GM19452 (cell line): ENCODE results near the gene NPC2.
A peak's percentile ranks its signal among the peaks of the same experiment; 100 is the strongest.
"Not testable (repeated sequence)": the region's sequence is repeated elsewhere in the genome, so short reads cannot be mapped to it uniquely, and the experiment has no call there.

Experiments
- ATAC-seq: cut with Tn5 transposase; IDR thresholded peaks from one replicate; pipeline ENCODE4 v1.9.1; 2021; ENCODE audit not compliant: unreplicated experiment

NPC2 gene

DNA sequence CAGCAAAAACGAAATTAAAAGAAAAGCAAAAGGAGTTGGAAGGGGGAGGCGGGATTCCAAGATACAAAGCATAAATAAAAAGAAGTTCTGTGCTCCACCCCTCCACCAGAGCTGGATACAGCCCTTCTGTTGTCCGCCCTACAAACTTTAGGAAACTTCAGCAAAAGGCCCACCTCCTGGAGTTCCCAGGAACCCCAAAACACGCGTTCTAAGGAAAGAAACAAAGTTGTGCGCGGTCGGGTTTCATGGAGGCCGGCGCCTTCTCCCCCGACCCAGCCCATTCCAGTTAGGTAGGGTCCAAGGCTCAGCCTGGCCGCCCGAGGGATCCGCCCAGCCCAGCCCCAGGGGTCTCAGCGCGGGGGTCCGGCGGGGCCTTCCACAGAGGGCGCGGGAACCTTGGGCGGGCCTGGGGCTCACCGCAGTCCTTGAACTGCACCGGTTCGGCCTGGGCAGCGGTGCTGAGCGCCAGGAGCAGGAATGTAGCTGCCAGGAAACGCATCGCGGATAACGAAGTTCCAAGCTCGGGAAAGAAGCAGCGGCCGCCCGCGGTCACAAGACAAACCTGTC lies at the start of gene NPC2:
NPC2 (minus strand) TSS at position 530 of the 567 bp plus-strand sequence; CDS start at position 499, 31 bp downstream.
- ATAC-seq = peak; percentile 15

DNA sequence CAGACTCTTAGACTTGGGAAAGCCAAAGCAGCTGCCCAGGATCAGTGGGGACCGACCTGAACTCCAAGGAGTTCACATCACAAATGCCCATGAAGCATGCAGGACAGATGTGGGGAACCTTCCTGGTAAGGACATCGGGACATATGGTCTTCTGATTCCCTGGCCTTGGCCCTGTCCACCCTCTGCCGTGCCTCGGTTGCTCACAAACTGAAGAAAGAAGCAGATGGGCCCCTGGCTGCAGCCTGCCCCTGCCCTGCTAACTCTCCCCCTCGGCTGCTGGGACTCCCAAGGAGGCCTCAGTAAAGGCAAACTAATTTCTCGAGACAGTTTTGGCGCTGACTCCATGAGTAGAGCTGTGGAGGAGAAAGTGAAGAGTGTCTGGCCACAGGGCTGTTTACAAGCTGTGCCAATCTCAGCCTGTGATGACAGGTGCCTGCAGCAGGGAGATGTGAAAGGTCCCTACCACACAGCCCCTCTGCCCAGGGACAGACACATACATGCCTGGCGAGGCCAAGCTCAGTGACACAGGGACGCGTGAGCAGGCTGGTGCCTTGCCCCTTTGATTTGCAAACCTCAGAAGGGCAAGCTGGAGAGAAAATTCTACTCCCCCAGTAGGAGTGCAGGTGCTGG lies 49.1 kb upstream of the NPC2 start:
- ATAC-seq = no peak

DNA sequence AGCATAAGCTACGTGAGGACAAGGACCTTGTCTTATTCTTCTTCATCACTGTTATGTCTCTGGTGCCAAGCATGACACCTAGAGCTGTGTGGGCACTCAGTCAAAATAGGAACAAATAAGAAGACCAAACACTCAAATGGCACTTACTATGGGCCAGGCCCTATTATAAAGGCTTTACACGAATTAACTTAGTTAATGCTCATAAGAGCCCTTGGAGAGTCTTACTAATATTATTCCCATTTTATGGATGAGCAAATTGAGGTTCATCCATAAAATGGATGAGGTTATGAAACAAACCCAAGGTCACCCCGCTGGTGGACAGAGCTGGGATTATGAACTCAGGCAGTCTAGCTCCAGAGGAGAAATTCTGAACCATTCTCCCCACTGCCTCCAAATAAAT lies 48.1 kb upstream of the NPC2 start:
- ATAC-seq = no peak

DNA sequence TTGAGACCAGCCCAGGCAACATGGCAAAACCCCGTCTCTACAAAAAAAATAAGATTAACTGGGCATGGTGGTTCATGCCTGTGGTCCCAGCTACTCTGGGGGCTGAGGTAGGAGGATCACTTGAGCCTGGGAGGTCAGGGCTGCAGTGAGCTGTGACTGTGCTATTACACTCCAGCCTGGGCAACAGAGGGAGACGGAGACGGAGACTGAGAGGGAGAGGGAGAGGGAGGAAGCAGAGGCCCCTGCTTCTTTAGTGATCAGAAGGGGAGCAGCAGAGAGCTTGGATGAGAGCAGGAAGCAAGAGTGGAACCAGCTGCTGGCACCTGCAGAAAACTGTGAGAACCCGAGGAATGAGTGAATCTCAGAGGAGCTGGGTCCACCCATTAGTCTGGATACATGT lies 46.4 kb upstream of the NPC2 start:
- ATAC-seq = no peak

DNA sequence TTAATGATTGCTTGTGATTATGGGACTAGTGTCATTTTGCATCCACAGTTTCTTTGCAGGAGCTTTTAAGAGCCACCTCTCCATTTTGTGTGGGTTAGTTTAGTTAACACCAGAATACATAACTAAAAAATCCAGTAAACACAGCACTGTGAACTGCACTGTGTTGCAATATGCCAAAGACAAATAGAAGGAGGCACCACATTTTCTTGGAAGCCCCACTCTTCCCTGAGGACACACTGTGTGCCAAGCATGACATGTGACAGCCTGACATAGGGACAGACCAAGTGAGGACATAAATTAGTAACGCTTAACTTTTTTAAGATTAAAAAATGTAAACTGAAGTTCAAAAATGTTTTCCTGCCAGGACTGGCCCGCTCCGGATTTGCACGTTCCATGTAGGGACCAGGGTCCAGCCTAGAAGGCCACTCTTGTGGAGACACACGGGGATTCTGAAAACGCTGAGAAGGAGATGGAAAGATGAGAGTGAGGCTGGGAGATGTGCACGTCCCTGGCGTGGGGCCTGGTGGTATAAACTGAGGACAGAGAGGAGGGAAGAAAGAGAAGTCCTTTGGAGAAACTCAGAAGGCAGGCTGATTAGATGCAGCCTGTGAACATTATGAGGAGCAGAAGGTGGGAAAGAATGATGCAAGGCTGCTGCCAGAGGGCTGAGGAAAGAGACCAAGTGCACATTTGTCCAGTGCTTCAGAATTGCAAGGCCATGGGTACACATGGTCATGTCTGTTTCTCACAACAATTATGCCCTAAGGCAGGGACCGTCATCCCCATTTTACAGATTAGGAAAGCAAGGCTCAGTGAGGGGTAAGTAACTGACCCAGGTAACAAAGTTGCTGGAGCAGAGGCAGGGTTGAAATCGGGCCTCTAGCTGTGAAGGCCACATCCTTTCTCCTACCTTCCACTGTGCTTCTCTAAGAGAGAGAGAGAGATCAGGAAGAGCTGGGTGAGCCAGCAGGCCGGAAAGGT lies 45.6 kb upstream of the NPC2 start:
- ATAC-seq = no peak

DNA sequence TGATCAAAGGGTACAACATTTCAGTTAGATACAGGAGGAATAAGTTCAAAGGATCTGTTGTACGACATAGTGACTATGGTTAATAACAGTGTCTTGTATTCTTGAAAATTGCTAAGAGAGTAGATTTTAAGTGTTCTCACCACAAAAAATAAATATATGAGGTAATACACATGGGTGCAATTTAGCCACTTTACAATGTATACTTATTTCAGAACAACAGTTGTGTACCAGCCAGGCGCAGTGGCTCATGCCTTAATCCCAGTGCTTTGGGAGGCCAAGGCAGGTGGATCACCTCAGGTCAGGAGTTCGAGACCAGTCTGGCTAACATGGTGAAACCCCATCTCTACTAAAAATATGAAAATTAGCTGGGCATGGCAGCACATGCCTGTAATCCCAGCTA lies 43.2 kb upstream of the NPC2 start:
- not testable (repeated sequence) for ATAC-seq

DNA sequence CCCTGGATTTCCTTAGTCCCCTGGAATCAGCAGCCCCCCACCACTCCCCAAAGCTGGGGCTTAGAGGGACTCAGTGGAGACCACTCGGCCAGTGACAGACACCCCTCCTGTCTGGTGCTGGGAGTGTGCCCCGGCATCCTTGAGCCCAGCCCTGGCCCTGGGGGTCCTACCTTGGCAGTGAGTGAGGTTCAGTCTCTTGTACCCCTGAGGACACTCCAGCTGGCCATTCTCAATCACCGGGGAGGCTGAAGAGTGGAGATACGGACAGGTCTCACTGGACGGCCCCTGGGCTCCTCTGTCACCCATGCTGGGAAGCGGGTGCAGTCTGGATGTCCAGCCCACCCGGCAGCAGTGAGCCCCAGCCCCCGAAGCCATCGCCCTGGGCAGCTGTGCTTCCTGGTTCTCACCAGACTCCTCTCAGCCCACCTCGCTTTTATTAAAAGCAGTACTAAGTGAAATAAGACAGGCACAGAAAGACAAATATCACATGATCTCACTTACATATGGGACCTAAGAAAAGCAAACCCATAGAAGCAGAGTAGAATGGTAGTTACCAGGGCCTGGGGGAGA lies 42.7 kb upstream of the NPC2 start:
- ATAC-seq = no peak

DNA sequence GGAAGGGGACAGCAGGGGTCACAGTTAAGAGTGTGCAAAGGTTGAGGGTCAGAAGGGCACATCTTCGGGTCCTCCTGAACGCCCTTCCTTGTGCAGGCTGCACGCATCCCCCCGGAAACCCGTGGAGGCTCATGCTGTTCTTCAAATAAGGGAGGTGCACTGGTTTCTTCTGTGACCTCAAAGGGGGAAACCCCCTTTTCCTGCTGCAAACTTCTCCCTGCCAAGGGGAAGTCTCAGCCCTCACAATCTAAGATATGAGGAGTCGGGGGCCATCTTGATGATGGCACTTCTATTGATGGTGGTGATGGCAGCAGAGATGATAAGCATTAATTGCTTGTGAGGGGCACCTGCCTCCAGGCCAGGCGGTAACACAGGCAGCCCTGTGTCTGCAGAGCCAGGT lies 40.5 kb upstream of the NPC2 start:
- ATAC-seq = no peak

DNA sequence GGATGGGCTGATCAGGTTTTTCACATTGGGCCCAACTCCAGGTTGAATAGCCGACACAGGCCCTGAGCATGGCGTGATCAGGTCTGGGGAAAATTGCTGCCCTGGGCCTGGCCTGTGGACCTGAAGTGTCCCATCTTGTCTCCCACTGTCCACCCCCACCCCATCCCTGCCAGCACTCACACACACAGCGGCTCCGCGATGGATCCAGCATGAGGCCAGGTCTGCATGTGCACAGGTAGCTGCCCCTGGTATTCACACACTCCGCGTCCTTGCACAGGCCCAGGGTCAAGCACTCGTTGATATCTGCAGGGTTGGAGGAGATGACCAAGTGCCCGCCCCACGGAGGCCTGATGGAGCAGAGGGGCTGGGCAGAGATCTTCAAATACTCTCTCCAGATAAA lies 39.1 kb upstream of the NPC2 start:
- ATAC-seq = no peak

DNA sequence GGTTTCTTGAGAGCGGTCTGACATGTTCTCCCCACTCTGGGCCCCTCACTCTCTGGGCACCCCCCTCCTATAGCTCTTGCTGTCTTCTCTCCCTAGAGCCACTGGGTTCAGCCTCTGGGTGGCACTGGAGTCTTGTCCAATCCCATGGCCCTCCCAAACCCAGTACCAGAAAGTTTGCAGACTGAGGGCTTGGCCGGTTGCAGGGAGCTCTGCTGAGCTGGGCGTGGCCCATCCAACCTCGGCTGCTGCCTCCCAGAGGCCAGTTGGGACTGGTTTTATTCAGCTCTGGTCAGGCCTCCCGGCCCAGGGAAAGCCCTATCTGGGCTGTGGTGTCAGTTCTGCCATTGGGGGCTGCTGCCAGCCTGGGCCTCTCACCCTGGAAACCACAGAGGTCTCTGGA lies 38.4 kb upstream of the NPC2 start:
- no peak for ATAC-seq

DNA sequence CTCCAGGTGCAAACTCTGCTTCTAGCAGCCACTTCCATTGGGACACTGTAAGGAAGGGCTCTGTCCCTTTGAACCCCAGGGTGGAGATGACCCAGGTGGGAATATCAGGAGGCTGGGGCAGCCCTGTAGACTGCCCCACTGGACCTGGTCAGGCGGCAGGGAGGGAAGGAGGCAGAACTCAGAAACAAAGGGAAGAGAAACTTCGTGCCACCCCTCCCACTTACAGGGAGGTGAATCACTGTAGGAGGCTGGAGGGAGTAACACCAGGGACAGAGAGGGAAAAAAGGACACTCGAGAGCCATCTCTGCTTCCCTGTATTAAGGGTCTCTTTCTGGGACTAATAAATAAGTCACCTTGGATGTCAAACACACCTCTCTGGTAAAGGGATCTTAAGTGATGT lies 37.9 kb upstream of the NPC2 start:
- ATAC-seq = no peak

DNA sequence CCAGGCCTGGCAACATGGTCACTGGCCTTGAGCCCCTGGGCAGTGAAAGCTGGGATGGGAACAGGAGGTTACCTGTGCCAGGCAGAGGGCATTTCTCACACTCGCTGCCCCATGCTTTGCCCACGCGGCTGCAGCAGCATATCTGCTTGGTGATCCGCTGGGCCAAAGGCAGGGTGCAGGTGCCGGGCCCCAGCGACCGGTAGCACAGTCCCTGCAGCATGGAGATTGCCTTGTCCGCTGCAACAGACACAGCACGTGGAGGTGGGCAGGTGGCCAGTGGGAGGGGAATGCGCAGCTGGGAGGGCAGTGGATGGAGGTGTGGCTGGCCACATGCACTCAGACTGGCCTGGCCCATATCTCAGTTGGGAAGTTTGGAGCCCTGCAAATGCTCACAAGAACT lies 35.8 kb upstream of the NPC2 start:
- no peak for ATAC-seq

DNA sequence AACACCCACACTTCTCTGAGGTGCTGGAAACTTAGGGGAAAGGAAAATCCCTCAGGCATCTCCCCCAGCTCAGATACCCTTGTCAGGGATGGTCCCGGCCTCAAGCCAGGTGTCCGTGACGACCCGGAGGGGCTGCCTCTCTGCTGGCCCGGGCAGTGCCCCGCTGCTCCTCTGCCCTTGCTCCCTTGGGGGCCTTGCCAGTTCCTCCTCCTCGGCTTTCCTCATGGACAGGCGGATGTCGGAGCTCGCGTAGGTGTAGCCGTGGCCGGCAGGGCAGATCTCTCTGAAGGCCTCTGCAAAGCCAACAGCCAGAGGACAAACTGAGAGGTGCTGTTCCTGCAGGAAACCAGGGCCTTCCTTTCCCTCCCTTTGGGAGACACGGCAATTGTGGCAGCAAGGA lies 35.3 kb upstream of the NPC2 start:
- ATAC-seq = no peak

DNA sequence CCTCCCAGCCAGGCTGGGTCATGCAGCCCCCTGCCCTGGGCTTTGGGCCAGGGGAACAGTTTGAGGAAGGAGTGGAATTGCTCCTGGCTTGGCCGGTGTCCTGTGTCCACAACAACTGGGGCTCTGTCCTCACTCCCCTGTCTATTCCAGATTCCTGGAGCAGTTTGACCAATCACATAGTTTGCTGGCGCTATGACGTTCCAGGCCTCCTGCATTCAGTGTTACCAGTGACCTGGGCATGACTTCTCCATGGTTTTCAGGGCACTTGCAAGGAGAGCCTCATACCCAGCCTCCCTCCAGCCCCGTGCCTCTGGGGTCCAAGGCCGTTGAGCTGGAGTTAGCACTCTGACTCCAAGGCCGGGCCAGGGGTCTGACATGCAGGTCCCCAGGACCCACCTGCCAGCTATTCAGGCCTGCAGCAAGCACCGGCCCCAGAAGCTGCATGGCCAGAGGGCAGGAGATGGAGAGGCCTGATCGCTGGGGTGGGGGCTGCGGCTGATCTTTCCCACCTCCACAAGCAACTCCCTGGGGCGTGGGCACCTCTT lies 34.7 kb upstream of the NPC2 start:
- ATAC-seq = no peak

DNA sequence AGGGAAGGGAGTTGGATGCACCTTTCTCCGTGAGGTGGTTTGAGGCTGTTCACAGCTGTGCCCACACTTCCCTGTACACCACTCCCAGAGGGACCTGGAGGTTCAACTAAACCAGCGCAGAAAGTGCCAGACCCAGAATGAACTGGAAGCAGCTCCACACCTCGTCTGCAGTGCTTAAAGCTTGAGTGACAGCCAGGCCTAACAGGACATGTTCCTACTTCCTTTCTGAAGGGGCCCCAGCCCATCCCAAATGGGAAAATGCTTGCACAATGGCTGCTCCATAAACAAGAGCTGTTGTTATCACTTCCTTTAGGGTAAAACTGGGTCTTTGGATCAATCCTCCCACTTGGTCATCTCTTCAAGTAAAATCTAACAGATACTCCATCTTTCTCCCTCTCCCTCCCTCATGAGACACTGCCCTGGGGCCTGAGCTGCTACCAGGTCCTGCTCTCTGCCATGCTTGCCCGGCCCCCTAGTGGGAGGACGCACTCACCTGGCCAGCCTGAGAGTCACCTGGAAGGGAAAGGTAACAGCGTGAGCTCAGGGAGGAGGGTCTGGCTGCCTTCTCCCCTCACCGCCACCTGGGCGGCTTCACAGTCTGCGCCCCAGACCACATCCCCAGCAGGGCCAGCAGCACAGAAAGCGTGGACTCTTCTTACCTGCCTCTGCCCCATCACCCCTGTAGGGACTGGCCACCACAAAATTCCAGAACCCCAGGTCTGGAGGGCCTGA lies 33.9 kb upstream of the NPC2 start:
- ATAC-seq = no peak

DNA sequence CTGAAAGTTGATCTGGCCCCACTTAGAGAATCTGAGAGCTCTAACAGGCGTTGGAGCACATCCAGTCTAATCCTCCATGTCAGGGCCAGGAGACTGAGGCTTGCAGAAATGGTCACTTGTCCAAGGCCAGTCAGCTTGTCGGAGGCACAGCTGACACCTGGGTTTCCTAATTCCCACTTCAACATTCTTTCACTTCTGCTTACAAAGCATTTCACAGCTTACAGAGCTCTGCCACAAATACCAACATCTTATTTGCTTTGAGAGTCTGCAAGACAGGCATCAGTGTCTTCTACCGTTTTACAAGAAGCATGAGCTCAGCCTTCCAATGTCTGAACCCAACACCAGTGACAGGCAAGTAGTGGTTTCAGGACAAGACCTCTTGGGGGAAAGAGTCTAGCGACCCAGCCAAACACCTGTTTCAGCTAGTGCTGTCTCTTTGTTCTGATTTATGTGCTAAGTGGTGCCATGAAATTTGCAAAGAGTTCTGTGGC lies 32.3 kb upstream of the NPC2 start:
- ATAC-seq = no peak

DNA sequence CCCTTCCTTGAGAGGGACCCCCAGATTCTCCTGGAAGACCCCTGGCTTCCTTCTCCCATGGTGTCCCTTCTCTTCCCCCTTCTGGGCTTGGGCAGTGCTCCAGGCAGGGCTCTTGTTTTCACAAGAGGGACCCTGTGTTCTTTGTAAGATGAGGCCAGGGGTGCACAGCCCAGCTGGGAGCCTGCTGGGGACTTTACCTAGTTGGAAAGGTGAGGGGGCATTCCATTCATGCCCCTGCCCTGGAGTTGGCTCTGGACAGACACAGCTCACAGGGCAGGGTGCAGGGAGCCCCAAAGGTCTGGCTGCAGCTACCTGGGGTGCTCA lies 31.7 kb upstream of the NPC2 start:
- ATAC-seq = no peak

DNA sequence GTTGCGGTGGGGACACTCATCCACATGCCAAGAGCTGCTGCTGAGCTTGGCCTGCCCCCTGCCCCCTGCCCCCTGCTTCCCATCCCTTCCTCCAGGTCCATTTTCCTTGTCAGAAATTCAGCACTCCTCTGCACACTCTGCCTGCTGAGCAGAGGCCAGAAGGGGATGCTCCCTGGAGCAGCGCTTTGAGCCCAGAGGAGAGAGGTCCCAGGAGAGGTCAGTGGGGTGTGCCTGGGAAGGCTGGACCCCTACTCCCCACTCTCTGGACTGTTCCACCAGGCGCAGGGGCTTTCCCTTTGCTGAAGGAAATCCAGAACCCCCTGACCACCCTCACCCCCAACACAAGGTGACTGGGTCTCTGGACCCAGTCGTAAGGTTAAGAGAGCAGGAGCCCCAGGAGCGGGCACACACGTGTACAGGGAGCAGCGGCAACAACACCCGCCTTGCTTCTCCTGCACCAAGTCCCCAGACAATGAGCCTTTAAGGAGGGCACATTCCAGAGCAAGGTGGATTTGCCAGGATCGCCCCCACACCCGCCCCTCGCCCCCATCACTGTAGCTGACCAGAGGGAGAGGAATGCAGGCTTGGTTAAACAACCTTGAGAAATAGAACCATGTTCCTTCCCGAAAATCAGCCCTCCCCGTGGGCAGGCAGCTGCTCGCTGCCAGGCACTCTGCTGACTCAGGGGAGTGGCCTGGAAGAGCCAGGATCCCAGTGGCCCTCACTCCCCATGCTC lies 31.1 kb upstream of the NPC2 start:
- ATAC-seq = no peak

DNA sequence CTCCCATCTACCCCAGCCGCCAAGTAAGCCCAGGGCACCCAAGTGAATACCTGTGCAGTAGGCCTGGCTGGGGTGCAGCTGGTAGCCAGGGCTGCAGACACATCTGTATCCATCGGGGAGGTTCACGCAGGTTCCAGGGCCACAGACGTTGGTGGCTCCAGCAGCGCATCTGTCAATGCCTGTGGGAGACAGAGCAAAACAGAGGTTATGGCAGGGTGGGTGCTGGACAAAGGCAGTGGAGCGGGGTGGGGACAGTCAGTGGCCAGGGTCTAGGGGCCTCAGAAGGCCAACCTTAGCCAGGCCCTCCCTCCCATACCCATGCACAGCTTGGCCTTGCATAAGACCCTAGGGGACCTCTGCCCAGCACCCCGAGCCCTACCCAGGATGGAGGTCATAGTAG lies 29.6 kb upstream of the NPC2 start:
- ATAC-seq = no peak

DNA sequence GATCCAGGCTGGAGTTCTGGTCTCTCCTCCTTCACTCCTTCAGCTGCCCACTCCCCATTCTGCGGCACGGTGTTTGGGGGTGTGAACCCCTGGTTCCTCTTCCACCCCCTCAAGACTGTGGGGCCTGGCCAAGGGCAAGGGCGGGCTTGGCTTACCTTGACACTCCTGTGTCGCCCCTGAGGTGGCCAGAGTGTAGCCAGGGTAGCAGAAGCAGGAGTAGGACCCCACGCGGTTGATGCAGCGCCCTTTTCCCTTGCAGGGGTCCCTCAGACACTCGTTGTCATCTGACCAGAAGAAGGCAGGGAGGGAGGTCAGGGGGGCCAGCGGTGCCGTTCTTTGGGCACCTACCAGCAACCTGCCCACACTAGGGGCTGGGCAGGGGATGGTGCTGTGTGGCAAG lies 28.7 kb upstream of the NPC2 start:
- ATAC-seq = no peak
